ENCODE results near the gene GLP2R.
"Not testable (repeated sequence)": the region's sequence is repeated elsewhere in the genome, so short reads cannot be mapped to it uniquely, and the experiment has no call there.

The GLP2R gene, protein sequence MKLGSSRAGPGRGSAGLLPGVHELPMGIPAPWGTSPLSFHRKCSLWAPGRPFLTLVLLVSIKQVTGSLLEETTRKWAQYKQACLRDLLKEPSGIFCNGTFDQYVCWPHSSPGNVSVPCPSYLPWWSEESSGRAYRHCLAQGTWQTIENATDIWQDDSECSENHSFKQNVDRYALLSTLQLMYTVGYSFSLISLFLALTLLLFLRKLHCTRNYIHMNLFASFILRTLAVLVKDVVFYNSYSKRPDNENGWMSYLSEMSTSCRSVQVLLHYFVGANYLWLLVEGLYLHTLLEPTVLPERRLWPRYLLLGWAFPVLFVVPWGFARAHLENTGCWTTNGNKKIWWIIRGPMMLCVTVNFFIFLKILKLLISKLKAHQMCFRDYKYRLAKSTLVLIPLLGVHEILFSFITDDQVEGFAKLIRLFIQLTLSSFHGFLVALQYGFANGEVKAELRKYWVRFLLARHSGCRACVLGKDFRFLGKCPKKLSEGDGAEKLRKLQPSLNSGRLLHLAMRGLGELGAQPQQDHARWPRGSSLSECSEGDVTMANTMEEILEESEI

GRCh38 chr17:9825641-9826150 is at the start of gene GLP2R:
Gene GLP2R (plus strand): TSS chr17:9825924. CDS start chr17:9826064, 140 bp downstream.
- in situ Hi-C loops (cut with MboI; ENCODE audit: low sequenced_read_pairs), result no loop called here

DNA sequence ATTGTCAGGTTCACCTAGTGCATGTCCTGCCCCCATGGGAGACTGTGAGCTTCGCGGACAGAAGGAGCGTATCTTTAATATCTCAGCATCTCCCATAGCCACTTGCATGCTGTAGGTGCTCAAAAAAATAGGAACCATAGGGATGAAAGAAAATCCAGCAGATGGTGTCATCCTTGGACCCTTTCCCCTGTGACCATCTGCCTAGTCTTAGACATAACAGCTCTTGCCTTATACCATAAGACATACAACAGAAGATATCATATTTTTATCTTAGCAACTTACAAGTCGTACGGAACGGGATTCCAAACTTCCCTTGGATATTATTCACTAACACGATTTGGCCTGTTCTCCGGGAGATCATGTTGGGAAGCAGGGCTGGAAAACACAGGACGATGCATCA is 48.8 kb upstream of the GLP2R start:
- in situ Hi-C loops (cut with MboI; ENCODE audit: low sequenced_read_pairs), result no loop called here

GRCh38 chr17:9780552-9780951 is 45.2 kb upstream of the GLP2R start:
- in situ Hi-C loops (cut with MboI; ENCODE audit: low sequenced_read_pairs), result no loop called here

- in situ Hi-C loops (cut with MboI; ENCODE audit: low sequenced_read_pairs), result no loop called here
Observed at GRCh38 chr17:9783050-9783449, 42.7 kb upstream of the GLP2R start.

GRCh38 chr17:9783465-9783864 is 42.3 kb upstream of the GLP2R start:
- in situ Hi-C loops (cut with MboI; ENCODE audit: low sequenced_read_pairs), result not testable (repeated sequence)

- in situ Hi-C loops (cut with MboI; ENCODE audit: low sequenced_read_pairs), result no loop called here
Observed at GRCh38 chr17:9784544-9784943, 41.2 kb upstream of the GLP2R start.

DNA sequence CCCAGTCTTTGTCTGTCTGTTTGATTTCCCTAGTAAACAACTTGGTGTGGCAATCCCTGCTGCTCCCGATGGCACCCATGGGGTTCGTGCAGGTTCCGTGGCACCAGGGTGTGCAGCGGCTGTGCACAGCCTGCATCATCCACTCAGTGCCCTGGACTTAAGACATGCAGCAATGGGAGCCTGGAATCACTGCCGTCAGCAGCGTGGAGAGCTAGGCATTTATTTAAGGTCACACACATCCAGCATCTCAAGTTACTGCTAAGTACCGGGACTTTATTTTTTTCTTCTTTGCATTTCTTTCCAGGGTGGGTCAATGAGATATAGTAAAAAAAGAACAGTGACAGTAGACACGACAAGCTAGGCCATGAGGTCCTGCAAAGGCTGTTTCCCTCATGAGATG is 37.1 kb upstream of the GLP2R start:
- in situ Hi-C loops (cut with MboI; ENCODE audit: low sequenced_read_pairs), result no loop called here

GRCh38 chr17:9790316-9790715 is 35.4 kb upstream of the GLP2R start:
- in situ Hi-C loops (cut with MboI; ENCODE audit: low sequenced_read_pairs), result no loop called here

- in situ Hi-C loops (cut with MboI; ENCODE audit: low sequenced_read_pairs), result no loop called here
Observed at GRCh38 chr17:9790889-9791876, 34.5 kb upstream of the GLP2R start, which contains the start of gene DHRS7C. Gene DHRS7C (minus strand): TSS chr17:9791592. CDS start chr17:9791284, 308 bp downstream.

- in situ Hi-C loops (cut with MboI; ENCODE audit: low sequenced_read_pairs), result no loop called here
Observed at GRCh38 chr17:9792181-9792840, 33.4 kb upstream of the GLP2R start.

DNA sequence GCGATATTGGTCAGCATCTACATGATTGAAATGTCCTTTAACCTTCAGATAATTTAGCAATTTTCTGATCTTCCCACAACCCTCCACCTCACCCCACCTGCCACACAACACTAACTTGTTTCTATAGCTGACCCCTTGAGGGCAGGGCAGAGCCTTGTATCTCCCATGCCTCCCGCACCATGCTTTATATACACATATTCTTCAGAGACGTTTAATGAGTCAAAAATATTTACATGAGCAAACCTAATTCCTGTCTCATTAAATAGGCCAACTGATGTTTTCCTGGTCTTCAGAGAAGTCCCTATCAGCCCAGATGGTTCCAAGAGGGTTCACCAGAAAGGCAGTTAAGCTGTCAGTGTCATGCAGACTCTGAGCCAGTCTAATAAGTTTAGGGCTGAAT is 27.7 kb upstream of the GLP2R start:
- in situ Hi-C loops (cut with MboI; ENCODE audit: low sequenced_read_pairs), result no loop called here

- in situ Hi-C loops (cut with MboI; ENCODE audit: low sequenced_read_pairs), result no loop called here
Observed at GRCh38 chr17:9798724-9799123, 27.0 kb upstream of the GLP2R start.

DNA sequence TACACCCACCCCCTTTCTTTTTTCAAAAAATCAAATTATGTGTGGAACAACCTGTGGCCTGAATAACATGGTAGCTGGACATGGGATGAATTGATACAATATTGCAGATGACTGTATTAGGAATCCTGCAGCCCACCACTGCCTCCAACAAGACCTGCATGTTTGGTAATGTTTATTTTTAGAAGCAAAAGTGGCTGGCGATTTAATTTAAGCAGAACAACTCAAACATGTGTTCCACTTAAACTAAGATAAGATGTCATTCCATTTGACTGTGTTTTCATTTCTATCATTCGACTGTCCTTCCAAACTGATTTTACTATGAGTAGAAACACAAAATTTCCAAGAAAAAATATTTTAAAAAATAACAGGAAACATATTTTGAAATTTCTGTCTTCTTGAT is 24.2 kb upstream of the GLP2R start:
- in situ Hi-C loops (cut with MboI; ENCODE audit: low sequenced_read_pairs), result no loop called here

DNA sequence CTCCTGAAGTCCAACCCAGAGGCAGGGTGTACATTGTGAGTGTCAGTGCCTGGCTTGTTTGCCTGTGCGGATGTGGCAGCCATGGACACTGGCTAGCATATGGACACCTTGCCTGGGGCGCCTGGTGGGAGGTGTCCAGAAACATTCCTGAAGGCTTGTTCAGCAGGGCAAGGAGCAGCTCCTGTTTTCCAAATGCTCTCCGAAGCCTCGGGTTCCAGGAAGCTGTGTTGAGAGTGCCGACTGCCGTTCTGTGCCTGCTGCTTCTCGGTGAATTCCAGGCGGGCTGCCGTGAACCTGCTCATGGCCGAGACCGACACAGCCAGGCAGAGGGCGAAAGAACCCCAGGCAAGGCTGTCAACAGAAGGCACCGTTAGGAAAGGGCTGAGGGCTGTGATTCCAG is 23.4 kb upstream of the GLP2R start:
- in situ Hi-C loops (cut with MboI; ENCODE audit: low sequenced_read_pairs), result no loop called here

DNA sequence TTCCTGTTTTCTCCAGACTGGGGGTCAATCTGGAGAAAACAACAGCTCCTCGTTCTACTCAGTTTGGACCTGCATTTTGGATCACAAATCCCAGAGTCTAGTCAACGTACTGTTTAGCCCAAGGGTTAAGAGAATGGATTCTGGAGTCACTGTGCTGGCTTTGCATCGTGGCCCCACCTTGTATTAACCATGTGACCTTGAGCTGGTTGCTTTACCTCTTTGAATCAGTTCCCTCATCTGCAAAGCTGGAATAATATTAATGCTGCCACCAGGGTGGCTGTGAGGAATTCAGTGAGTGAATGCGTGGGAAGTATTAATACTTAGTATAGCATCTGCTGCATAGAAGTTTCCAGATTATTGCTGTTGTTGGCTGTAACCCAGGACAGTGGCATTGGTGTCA is 23.0 kb upstream of the GLP2R start:
- in situ Hi-C loops (cut with MboI; ENCODE audit: low sequenced_read_pairs), result no loop called here

DNA sequence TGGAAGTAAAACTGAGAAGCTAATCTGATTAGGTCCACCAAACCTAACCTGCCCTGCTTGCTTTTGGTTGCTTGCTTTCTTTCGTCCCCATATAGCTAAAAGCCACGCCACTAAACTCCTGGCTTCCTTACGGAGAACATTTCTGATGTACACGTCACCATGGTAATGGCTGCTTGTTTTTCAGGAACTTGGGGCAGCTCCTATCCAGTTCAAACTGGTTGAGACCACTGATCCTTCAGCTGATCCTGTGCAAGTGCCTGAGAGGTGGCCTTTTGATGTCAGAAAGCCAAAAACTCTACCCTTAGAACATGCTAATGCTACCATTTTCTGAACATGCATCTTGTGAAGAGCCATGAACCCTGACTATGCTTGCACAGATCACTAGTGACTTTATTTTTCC is 20.0 kb upstream of the GLP2R start:
- in situ Hi-C loops (cut with MboI; ENCODE audit: low sequenced_read_pairs), result no loop called here

- in situ Hi-C loops (cut with MboI; ENCODE audit: low sequenced_read_pairs), result no loop called here
Observed at GRCh38 chr17:9806699-9807098, 19.0 kb upstream of the GLP2R start.

- in situ Hi-C loops (cut with MboI; ENCODE audit: low sequenced_read_pairs), result no loop called here
Observed at GRCh38 chr17:9809409-9809808, 16.3 kb upstream of the GLP2R start.

DNA sequence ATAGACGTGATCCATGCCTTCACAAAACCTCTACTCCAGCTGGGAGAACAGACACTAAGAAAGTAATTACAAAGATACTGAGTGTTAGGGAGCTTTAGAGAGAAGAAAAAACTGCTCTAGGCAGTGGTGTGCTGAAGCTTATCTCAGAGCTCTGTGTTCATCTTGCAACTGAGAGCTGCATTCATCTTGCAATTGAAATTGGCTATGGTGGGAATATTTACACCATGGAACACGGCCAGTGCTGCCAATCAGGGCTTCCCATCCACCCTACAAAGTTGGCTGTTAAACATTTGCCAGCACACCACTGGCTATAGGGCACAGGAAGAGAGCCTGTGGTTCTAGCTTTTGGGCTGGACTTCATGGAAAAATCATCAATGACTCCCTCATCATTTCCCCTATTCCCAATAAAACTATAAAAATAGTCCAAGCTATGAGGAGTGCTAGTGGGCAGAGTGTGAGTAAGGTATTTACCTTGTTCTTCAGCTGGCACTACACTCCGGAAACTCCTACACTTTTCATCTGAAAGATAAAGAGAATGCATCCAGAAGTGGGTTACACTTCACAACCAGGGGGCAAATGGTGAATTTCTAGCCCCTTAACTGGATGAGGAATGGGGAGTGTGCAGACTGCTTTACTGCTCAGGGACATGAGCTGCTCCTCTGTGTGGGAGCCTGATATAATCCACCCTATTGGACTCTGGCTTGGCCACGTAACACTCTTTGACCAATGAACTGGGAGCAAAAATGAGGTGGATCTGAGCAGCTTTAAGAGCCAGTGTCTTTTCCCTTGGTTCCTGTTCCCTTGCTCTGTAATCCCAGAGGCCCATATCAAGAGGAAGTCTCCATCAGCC is 15.4 kb upstream of the GLP2R start:
- in situ Hi-C loops (cut with MboI; ENCODE audit: low sequenced_read_pairs), result no loop called here

- in situ Hi-C loops (cut with MboI; ENCODE audit: low sequenced_read_pairs), result no loop called here
Observed at GRCh38 chr17:9811086-9811485, 14.6 kb upstream of the GLP2R start.

Measured in HL-60/S4 treated with phorbol 12-myristate 13-acetate at 8.2 ng/mL for 4 days and 3 days (cell line).